Measurements from ENCODE around the gene ICOSLG.

The ICOSLG gene

DNA sequence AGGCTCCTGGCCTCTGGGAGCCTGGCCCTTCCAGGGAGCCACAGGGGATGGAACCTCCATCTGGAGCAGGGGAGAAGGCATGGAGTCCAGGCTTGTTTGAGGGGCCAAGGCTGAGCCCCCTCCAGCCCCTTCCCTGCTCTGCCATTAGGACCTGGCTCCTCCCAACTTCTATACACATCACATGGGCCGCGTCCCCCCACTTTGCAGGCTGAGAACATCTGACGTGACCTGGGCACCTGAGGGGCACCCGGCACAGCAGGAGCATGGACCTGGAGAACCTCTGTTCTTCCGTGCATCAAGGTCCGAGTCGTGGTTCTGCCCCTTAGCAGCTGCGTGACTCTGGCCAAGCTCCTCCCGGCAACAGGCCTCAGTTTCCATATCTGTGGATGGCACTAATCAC is 41.1 kb upstream of the ICOSLG start:
- peaks cover 40% of the 10 kb centered on the region for H3K4me1 ChIP-seq (ENCODE audit: control insufficient read depth, insufficient read depth, low read length)
- H3K27ac ChIP-seq (ENCODE audit: low read depth, low read length): no peak overlapping the region
- no peaks in the 10 kb centered on the region for H3K36me3 ChIP-seq (ENCODE audit: control insufficient read depth, insufficient read depth, low read length)
- H3K27me3 ChIP-seq (ENCODE audit: control insufficient read depth, insufficient read depth, low read length): peaks cover 25% of the 10 kb centered on the region
- H3K9ac ChIP-seq (ENCODE audit: low read length): no peak overlapping the region
- H3K9me3 ChIP-seq (ENCODE audit: control insufficient read depth, insufficient read depth, low read depth, low read length): no peaks in the 10 kb centered on the region
- H3K4me3 ChIP-seq (ENCODE audit: low read depth, low read length): no peak overlapping the region

DNA sequence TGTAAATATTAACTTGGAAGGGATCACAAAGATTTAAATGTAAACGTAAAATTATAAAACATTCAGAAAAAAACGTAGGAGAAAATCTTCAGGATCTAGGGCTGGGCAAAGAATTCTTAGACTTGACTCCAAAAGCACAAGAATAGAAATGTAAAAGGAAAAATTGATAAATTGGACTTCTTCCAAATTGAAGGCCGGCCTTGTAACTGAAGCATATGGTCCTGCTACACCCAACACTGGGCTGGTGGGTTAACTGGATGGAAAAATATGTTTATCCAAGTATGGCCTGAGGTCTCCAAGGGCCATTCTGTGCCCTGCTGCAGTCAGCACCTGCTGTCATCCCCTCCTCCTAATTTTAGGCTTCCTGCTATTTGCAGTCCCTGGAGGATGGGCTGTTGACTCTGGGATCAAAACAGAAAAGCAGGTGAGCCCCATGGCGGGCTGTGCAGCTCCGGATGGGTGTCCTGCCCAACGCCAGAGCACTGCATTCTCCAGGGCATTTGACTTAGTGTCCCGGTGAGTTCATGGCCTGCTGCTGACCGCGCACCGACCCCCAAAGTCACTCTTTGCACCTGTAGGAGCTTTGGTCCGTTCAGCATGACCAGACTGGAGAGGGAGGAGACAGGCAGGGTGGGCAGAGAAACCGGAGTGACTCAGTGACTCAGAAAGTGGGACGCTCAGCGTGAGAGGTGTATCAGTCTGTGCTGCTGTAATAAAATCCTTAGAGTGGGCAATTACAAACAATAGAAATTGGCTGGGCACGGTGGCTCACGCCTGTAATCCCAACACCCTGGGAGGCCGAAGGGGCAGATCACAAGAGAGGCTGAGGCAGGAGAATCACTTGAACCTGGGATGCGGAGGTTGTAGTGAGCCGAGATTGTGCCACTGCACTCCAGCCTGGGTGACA is 38.9 kb upstream of the ICOSLG start:
- peaks cover 5% of the 10 kb centered on the region for H3K27me3 ChIP-seq (ENCODE audit: control insufficient read depth, insufficient read depth, low read length)
- H3K27ac ChIP-seq (ENCODE audit: low read depth, low read length): no peak overlapping the region
- H3K4me1 ChIP-seq (ENCODE audit: control insufficient read depth, insufficient read depth, low read length): peaks cover 23% of the 10 kb centered on the region
- H3K9me3 ChIP-seq (ENCODE audit: control insufficient read depth, insufficient read depth, low read depth, low read length): no peaks in the 10 kb centered on the region
- H3K36me3 ChIP-seq (ENCODE audit: control insufficient read depth, insufficient read depth, low read length): no peaks in the 10 kb centered on the region
- H3K4me3 ChIP-seq (ENCODE audit: low read depth, low read length): no peak overlapping the region
- no peak overlapping the region for H3K9ac ChIP-seq (ENCODE audit: low read length)

GRCh38 chr21:44275041-44275440 is 34.3 kb upstream of the ICOSLG start:
- H3K27ac ChIP-seq (ENCODE audit: low read depth, low read length): no peak overlapping the region
- no peaks in the 10 kb centered on the region for H3K36me3 ChIP-seq (ENCODE audit: control insufficient read depth, insufficient read depth, low read length)
- no peak overlapping the region for H3K4me3 ChIP-seq (ENCODE audit: low read depth, low read length)
- no peaks in the 10 kb centered on the region; the same call in 1 of the 2 replicates for H3K27me3 ChIP-seq (ENCODE audit: control insufficient read depth, insufficient read depth, low read length)
- no peaks in the 10 kb centered on the region for H3K9me3 ChIP-seq (ENCODE audit: control insufficient read depth, insufficient read depth, low read depth, low read length)
- no peaks in the 10 kb centered on the region; the same call in 1 of the 2 replicates for H3K4me1 ChIP-seq (ENCODE audit: control insufficient read depth, insufficient read depth, low read length)
- no peak overlapping the region for H3K9ac ChIP-seq (ENCODE audit: low read length)

DNA sequence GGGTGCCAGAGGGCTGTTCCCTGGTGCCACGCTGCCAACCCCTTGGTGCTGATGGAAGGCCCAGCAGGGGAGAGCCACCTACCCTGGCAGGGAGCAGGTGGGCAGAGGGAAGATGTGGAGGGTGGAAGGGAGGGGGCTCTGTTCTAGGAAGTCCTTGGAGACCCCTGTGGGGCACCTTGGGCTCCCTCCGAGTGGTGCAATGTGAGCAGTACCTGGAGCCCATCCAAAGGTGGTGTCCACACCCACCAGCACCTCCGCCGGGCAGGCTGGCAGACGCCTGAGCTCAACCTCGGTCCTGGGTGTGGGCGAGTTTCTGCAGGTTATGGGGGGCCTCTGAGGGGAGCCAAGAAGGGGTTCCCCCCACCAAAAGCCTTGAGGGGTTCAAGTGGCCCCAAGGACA is 32.3 kb upstream of the ICOSLG start:
- no peak overlapping the region for H3K27ac ChIP-seq (ENCODE audit: low read depth, low read length)
- no peak overlapping the region for H3K9ac ChIP-seq (ENCODE audit: low read length)
- no peaks in the 10 kb centered on the region for H3K9me3 ChIP-seq (ENCODE audit: control insufficient read depth, insufficient read depth, low read depth, low read length)
- no peaks in the 10 kb centered on the region; the same call in 1 of the 2 replicates for H3K27me3 ChIP-seq (ENCODE audit: control insufficient read depth, insufficient read depth, low read length)
- no peak overlapping the region for H3K4me3 ChIP-seq (ENCODE audit: low read depth, low read length)
- H3K36me3 ChIP-seq (ENCODE audit: control insufficient read depth, insufficient read depth, low read length): no peaks in the 10 kb centered on the region
- no peaks in the 10 kb centered on the region; the same call in 1 of the 2 replicates for H3K4me1 ChIP-seq (ENCODE audit: control insufficient read depth, insufficient read depth, low read length)

GRCh38 chr21:44272284-44272858 is 31.6 kb upstream of the ICOSLG start:
- no peak overlapping the region for H3K4me3 ChIP-seq (ENCODE audit: low read depth, low read length)

DNA sequence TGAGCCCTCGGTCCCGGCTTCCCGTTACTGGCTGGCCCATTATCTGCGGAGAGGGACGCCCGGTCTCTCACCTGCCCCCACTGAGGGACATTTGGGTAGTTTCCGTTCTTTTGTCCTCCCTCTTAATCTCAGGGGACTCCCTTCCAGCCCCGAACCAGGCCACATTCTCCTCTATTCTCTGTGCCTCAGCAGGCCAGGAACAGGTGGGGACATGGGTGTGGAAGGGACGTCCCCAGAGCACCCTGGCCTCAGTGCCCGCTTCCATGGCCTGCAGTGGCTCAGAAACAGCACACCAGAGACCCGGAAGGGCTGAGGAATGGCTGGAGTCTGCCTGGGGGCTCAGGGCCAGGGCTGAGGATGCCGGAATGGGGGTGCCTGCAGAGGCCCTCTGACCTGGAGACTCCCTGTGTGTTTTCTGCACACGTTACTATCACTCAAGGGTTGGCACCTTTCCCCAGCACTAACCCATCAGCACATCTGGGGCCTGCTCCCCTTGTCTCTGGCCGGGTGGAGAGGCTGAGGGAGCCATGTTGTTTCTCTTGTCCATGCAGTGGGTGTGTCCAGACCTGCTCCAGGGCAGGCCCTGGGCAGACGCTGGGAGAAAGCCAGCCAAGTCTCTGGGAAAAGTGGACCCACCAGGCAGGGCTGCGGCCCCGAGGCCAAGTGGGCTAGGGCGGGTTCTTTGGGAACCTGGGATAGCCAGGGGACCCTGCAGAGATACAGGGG is 31.0 kb upstream of the ICOSLG start:
- Histone ChIP-seq H3K27me3 (ENCODE audit: control insufficient read depth, insufficient read depth, low read length) (no peaks in the 10 kb centered on the region; the same call in 1 of the 2 replicates), H3K27ac (ENCODE audit: low read depth, low read length) (no peak overlapping the region), H3K4me3 (ENCODE audit: low read depth, low read length) (no peak overlapping the region), H3K4me1 (ENCODE audit: control insufficient read depth, insufficient read depth, low read length) (no peaks in the 10 kb centered on the region; the same call in 1 of the 2 replicates), H3K9me3 (ENCODE audit: control insufficient read depth, insufficient read depth, low read depth, low read length) (no peaks in the 10 kb centered on the region), H3K9ac (ENCODE audit: low read length) (no peak overlapping the region), H3K36me3 (ENCODE audit: control insufficient read depth, insufficient read depth, low read length) (no peaks in the 10 kb centered on the region)

More at GRCh38 chr21:44272284-44272858, 31.6 kb upstream of the ICOSLG start:
- no peaks in the 10 kb centered on the region; the same call in 1 of the 2 replicates for H3K27me3 ChIP-seq (ENCODE audit: control insufficient read depth, insufficient read depth, low read length)
- no peaks in the 10 kb centered on the region for H3K36me3 ChIP-seq (ENCODE audit: control insufficient read depth, insufficient read depth, low read length)
- no peaks in the 10 kb centered on the region for H3K9me3 ChIP-seq (ENCODE audit: control insufficient read depth, insufficient read depth, low read depth, low read length)
- H3K27ac ChIP-seq (ENCODE audit: low read depth, low read length): no peak overlapping the region
- no peaks in the 10 kb centered on the region; the same call in 1 of the 2 replicates for H3K4me1 ChIP-seq (ENCODE audit: control insufficient read depth, insufficient read depth, low read length)
- H3K9ac ChIP-seq (ENCODE audit: low read length): no peak overlapping the region

DNA sequence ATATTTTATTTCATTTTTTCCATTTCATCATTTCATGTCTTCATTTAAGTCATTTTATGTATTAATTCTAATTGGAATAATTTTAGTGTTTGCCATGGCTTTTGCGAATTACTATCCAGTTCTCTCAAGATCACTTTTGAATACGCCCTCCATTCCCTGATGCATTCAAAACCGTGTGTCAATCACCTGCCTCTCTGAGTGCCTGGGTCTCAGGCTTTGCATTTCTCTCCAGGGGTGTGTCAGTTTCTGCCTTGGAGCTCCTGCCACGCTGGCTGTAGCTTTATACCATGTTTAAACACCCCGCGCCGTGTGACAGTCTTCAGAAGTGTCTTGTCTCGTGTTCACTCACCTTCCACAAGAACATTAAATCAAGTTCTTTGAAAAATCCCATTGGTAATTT is 28.3 kb upstream of the ICOSLG start:
- Histone ChIP-seq H3K9ac (ENCODE audit: low read length) (no peak overlapping the region), H3K27ac (ENCODE audit: low read depth, low read length) (no peak overlapping the region), H3K9me3 (ENCODE audit: control insufficient read depth, insufficient read depth, low read depth, low read length) (no peaks in the 10 kb centered on the region), H3K27me3 (ENCODE audit: control insufficient read depth, insufficient read depth, low read length) (no peaks in the 10 kb centered on the region), H3K36me3 (ENCODE audit: control insufficient read depth, insufficient read depth, low read length) (no peaks in the 10 kb centered on the region), H3K4me3 (ENCODE audit: low read depth, low read length) (no peak overlapping the region), H3K4me1 (ENCODE audit: control insufficient read depth, insufficient read depth, low read length) (no peaks in the 10 kb centered on the region; the same call in 1 of the 2 replicates)

DNA sequence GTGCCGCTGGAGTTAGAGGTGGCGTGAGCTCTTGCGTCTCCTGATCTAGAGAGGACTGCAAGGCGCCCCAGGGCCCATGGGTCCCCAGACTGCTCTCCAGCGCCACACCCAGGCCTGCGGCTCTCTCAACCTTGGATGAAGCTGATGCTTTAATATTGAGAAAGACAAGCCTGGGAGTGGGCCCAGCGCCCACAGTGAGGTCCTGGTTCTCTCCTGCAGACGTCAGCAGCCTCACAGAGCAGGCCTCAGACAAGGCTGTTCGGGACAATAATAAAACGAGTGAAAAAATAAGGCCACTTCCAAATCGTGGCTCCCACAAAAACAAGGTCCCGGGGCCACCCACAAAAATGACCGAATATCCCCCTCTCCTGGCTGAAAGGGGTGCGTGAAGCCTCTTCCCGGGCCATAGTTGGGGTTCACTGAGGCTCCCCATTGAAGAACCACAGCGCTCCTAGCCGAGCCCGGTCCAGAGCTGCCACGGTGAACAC is 27.0 kb upstream of the ICOSLG start:
- Histone ChIP-seq H3K9ac (ENCODE audit: low read length) (no peak overlapping the region), H3K27ac (ENCODE audit: low read depth, low read length) (no peak overlapping the region)

DNA sequence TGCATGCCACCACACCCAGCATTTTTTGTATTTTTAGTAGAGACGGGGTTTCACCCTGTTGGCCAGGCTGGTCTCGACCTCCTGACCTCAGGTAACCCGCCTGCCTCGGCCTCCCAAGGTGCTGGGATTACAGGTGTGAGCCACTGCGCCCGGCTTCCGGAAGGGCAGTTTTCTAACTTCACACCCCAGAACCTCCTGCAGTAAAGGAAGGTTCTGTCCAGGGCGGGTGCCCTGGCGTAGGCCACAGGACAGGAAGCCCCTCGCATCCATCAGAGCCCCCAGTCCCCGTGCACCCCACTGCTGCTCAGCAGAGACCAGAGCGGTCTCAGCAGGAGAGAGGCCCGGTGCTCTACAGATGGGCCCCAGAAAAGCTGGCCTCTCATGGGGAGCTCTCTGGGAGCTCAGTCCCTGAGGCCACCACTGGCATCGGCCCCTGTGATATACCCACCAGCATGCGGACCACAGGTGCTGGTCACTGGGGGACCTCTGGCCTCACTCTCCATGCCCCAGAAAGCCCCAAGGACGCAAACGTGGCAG is 25.1 kb upstream of the ICOSLG start:
- Histone ChIP-seq H3K9me3 (ENCODE audit: control insufficient read depth, insufficient read depth, low read depth, low read length) (no peaks in the 10 kb centered on the region), H3K27me3 (ENCODE audit: control insufficient read depth, insufficient read depth, low read length) (no peaks in the 10 kb centered on the region), H3K4me3 (ENCODE audit: low read depth, low read length) (no peak overlapping the region), H3K27ac (ENCODE audit: low read depth, low read length) (no peak overlapping the region), H3K4me1 (ENCODE audit: control insufficient read depth, insufficient read depth, low read length) (peaks cover 18% of the 10 kb centered on the region), H3K9ac (ENCODE audit: low read length) (no peak overlapping the region), H3K36me3 (ENCODE audit: control insufficient read depth, insufficient read depth, low read length) (no peaks in the 10 kb centered on the region)

More for the DNA sequence above, 27.0 kb upstream of the ICOSLG start:
- H3K4me3 ChIP-seq (ENCODE audit: low read depth, low read length): no peak overlapping the region
- H3K9me3 ChIP-seq (ENCODE audit: control insufficient read depth, insufficient read depth, low read depth, low read length): no peaks in the 10 kb centered on the region
- no peaks in the 10 kb centered on the region for H3K27me3 ChIP-seq (ENCODE audit: control insufficient read depth, insufficient read depth, low read length)
- H3K4me1 ChIP-seq (ENCODE audit: control insufficient read depth, insufficient read depth, low read length): peaks cover 9% of the 10 kb centered on the region
- H3K36me3 ChIP-seq (ENCODE audit: control insufficient read depth, insufficient read depth, low read length): no peaks in the 10 kb centered on the region

- H3K27ac ChIP-seq (ENCODE audit: low read depth, low read length): no peak overlapping the region; the same call in 1 of the 2 replicates
- H3K4me3 ChIP-seq (ENCODE audit: low read depth, low read length): 0 out of 2 replicates have a peak overlapping the region, but pooled peaks have one; percentile 35
- peaks cover 20% of the 10 kb centered on the region for H3K4me1 ChIP-seq (ENCODE audit: control insufficient read depth, insufficient read depth, low read length)
- peak overlapping the region; percentile 56 for H3K9ac ChIP-seq (ENCODE audit: low read length)
- no peaks in the 10 kb centered on the region for H3K9me3 ChIP-seq (ENCODE audit: control insufficient read depth, insufficient read depth, low read depth, low read length)
- no peaks in the 10 kb centered on the region for H3K36me3 ChIP-seq (ENCODE audit: control insufficient read depth, insufficient read depth, low read length)
- no peaks in the 10 kb centered on the region for H3K27me3 ChIP-seq (ENCODE audit: control insufficient read depth, insufficient read depth, low read length)
Observed at GRCh38 chr21:44263768-44264167, 23.0 kb upstream of the ICOSLG start.
